Vagina (tissue), 2 donors: Measurements from ENCODE around the gene HECTD2.

ENCODE experiments used
- CTCF ChIP-seq, 3 experiments: fragments of 450-650 bp in 2 of 3; fragments of 200-600 bp in 1 of 3; sonication (generic) in 1 of 3; IDR thresholded peaks; one replicate each; pipeline ENCODE4 v1.5.1; 2017 to 2019; ENCODE audit warnings: antibody characterized with exemption in 3 of 3, mild to moderate bottlenecking in 2 of 3, moderate library complexity in 2 of 3
- POLR2A ChIP-seq, 2 donors: fragments of 450-650 bp; IDR thresholded peaks; one replicate each; pipeline ENCODE4 v1.6.1; 2017; ENCODE audit warnings: antibody characterized with exemption in 2 of 2, mild to moderate bottlenecking in 2 of 2, moderate library complexity in 2 of 2
- POLR2AphosphoS5 ChIP-seq, 2 donors: sonication (generic); formaldehyde crosslinking; IDR thresholded peaks; one replicate each; pipeline ENCODE4 v1.9.0; 2017; ENCODE audit warnings: antibody characterized with exemption in 2 of 2, mild to moderate bottlenecking in 2 of 2, low read depth in 1 of 2; ENCODE audit not compliant: insufficient read depth in 1 of 2

- TF ChIP-seq POLR2A (IDR thresholded peaks at IDR 0.05) (no peak), CTCF (IDR thresholded peaks at IDR 0.05) (no peak), POLR2AphosphoS5 (IDR thresholded peaks at IDR 0.05; ENCODE audit: insufficient read depth in 1 of 2, low read depth in 1 of 2) (no peak)
Observed at GRCh38 chr10:91487911-91488582, 77.9 kb downstream of the HECTD2 start.
